Epithelial cell of esophagus (primary cell): ENCODE data around the gene FAM131A.
A peak's percentile ranks its signal among the peaks of the same experiment; 100 is the strongest.
"Not testable (repeated sequence)": the region's sequence is repeated elsewhere in the genome, so short reads cannot be mapped to it uniquely, and the experiment has no call there.

ENCODE experiments used
- DNase-seq: peaks from one replicate; pipeline ENCODE4 v3.0.0; 2010; ENCODE audit warnings: low read depth
- H3K4me3 ChIP-seq: 2 replicates; pipeline ENCODE4 v1.5.1; 2011; ENCODE audit warnings: mild to moderate bottlenecking, low read length, control low read depth
- TF ChIP-seq, protein P1 (sequence below): IDR thresholded peaks from 2 replicates; pipeline ENCODE4 v1.5.1; 2011; ENCODE audit warnings: low read depth, mild to moderate bottlenecking, low read length, control low read depth, inconsistent platforms; ENCODE audit not compliant: insufficient read depth; ENCODE audit errors: missing control alignments

The FAM131A gene

DNA sequence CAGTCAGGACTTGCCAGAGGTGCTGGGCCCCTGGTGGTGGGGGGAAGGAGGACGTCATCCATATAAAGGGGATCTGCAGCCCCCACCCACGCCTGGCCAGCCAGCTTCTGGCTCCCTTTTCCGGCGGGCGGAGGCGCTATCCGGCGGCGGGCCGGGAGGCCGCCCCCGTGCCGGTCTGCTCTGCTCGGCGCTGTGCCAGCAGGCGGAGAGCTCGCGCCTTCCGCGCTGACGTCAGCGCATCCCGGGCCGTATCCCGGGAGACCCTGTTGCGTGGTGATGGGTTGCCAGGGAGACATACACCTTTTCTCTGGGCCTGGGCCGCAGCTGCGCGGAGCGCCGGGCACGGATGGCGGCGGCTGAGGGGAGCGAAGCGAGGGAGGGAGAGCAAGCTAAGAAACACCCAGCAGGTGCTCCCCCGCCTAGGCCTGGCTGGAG, 1.1 kb downstream of the FAM131A start:
- peak overlapping the region; percentile 25 for H3K4me3 ChIP-seq
- DNase-seq, result peak; percentile 72

DNA sequence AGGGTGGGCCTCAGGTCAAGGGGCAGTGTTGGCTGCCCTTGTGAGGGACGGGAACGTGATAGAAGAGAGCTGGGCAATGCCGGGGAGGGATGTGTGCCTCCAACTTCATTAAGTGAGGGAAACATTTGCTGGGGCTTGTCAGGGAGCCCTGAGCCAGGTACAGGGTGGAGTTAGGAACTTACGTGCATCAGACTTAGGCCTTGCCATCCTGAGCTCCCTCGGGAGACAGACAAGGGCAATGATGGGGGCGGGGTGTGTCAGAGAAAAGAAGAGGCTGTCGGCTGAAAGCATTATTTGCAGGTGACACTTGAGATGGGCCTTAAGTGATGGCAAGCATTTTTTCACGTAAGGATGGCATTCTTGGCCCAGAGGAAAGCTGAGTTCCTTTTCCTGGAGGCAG, 1.6 kb downstream of the FAM131A start:
- peak overlapping the region; percentile 25 for H3K4me3 ChIP-seq
- DNase-seq, result peak; percentile 43
- TF ChIP-seq, protein P1, sequence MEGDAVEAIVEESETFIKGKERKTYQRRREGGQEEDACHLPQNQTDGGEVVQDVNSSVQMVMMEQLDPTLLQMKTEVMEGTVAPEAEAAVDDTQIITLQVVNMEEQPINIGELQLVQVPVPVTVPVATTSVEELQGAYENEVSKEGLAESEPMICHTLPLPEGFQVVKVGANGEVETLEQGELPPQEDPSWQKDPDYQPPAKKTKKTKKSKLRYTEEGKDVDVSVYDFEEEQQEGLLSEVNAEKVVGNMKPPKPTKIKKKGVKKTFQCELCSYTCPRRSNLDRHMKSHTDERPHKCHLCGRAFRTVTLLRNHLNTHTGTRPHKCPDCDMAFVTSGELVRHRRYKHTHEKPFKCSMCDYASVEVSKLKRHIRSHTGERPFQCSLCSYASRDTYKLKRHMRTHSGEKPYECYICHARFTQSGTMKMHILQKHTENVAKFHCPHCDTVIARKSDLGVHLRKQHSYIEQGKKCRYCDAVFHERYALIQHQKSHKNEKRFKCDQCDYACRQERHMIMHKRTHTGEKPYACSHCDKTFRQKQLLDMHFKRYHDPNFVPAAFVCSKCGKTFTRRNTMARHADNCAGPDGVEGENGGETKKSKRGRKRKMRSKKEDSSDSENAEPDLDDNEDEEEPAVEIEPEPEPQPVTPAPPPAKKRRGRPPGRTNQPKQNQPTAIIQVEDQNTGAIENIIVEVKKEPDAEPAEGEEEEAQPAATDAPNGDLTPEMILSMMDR, result no peak

More for the DNA sequence above, 1.1 kb downstream of the FAM131A start:
- TF ChIP-seq, protein P1, result no peak

DNA sequence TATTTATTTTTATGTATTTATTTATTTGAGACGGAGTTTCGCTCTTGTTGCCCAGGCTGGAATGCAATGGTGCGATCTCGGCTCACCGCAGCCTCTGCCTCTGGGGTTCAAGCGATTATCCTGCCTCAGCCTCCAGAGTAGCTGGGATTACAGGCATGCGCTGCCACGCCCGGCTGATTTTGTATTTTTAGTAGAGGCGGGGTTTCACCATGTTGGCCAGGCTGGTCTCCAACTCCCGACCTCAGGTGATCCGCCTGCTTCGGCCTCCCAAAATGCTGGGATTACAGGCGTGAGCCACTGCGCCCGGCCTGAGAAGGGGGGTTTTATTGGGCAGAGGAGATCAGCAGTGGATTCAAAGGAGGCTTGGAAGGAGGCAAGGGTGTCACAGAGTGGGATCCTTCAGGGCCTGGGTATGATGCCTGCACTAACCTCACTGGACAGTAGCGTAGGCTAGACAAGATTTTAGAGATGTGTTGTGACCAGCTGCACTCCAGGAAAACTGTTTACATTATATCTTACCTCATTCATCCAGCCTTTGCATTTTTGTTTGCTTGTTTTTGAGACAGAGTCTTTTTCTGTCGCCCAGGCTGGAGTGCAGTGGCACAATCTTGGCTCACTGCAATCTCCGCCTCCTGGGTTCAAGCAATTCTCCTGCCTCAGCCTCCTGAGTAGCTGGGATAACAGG, 2.2 kb downstream of the FAM131A start:
- H3K4me3 ChIP-seq, result not testable (repeated sequence)

DNA sequence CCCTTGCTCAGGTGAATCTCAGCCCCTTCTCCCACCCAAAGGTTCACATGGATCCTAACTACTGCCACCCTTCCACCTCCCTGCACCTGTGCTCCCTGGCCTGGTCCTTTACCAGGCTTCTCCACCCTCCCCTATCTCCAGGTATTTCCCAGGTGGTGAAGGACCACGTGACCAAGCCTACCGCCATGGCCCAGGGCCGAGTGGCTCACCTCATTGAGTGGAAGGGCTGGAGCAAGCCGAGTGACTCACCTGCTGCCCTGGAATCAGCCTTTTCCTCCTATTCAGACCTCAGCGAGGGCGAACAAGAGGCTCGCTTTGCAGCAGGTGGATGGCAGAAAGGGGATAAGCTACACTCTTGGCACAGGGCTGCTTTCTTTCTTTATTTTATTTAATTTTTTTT, 4.5 kb downstream of the FAM131A start:
- H3K4me3 ChIP-seq, result no peak overlapping the region
- TF ChIP-seq, protein P1, result no peak
- DNase-seq, result peak; percentile 90

More for the DNA sequence above, 2.2 kb downstream of the FAM131A start:
- not testable (repeated sequence) for DNase-seq

DNA sequence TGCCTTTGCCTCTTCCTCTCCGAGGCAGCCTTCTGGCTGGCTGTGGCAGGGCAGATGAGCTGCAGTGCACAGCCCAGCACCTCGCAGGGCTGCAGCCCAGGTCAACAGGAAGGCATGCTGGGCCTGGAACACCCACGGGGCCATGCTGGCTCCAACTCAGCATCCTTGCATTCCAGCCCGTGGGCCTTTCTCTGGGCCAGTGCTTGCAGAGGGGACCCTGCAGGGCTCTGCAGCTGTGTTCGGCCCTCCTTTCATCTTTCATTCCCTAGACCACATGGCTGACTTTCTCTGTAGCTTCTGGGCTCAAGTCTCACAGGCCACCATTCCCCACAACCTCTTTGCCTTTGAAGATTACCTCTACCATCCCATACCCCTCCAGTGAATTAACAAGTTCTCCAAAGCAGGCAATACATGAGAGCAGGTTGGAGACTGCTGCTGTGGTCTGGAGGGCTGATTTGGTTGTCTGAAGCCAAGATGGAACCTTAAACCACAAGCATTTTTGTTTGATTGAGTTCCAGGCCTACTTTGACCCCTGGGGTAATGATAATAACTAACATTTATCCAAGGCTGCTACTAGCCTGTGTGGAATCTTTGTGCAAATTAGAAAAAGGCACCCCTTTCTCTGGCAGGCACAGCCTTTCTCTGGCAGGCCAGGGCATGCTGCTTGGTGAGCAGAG, 5.9 kb downstream of the FAM131A start:
- TF ChIP-seq, protein P1, result no peak
- no peak for DNase-seq
- no peak overlapping the region for H3K4me3 ChIP-seq

DNA sequence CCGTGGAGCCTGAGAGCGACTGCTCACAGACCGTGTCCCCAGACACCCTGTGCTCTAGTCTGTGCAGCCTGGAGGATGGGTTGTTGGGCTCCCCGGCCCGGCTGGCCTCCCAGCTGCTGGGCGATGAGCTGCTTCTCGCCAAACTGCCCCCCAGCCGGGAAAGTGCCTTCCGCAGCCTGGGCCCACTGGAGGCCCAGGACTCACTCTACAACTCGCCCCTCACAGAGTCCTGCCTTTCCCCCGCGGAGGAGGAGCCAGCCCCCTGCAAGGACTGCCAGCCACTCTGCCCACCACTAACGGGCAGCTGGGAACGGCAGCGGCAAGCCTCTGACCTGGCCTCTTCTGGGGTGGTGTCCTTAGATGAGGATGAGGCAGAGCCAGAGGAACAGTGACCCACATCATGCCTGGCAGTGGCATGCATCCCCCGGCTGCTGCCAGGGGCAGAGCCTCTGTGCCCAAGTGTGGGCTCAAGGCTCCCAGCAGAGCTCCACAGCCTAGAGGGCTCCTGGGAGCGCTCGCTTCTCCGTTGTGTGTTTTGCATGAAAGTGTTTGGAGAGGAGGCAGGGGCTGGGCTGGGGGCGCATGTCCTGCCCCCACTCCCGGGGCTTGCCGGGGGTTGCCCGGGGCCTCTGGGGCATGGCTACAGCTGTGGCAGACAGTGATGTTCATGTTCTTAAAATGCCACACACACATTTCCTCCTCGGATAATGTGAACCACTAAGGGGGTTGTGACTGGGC, 7.3 kb downstream of the FAM131A start:
- H3K4me3 ChIP-seq, result no peak overlapping the region
- TF ChIP-seq, protein P1, result no peak
- no peak for DNase-seq
